ENCODE measurements around the gene PRKCE.

The PRKCE gene

DNA sequence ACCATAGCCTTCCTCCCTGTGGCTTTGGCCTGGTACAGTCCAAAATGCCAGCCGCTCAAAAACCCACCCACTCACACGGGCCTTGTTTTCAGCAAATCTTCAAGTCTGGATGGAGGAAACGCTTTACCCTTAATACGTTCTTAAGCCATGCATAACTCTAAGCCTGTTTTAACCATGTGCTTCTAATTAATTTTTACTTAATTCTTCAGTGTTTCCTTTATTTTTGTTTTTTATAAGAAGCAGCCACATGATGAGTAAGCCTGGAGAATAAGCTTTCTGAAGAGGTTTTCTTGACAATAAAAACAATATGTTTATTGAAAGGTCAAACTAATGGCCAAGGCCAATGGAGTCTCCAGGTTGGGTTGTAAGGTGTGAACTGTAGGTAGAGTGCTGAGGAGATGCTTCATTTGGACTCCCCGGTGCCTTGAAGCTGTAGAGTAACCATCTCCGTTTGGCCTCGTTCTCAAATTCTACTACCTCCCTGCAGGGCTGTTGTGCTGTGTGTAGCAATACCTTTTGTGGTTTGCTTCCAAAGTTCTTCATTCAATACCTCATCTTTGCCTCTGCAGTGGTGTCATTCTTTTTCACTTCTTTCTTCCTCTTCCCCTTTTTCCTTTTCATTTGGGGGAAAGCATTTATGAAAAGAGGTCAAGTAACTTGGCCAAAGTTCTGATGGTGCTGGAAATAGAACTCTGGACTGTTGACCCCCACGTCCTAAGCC lies 113.7 kb downstream of the PRKCE start:
- TF ChIP-seq CTCF (IDR thresholded peaks at IDR 0.05; ENCODE audit: borderline replicate concordance, insufficient read depth, low read depth, low read length) = no peak
- no peak overlapping the region for H3K4me3 ChIP-seq (ENCODE audit: low read depth, low read length)

- TF ChIP-seq CTCF (IDR thresholded peaks at IDR 0.05; ENCODE audit: borderline replicate concordance, insufficient read depth, low read depth, low read length) = no peak
- no peak overlapping the region for H3K4me3 ChIP-seq (ENCODE audit: low read depth, low read length)
Observed at GRCh38 chr2:45765728-45766254, 114.3 kb downstream of the PRKCE start.

- TF ChIP-seq CTCF (IDR thresholded peaks at IDR 0.05; ENCODE audit: borderline replicate concordance, insufficient read depth, low read depth, low read length) = no peak
- H3K4me3 ChIP-seq (ENCODE audit: low read depth, low read length) = no peak overlapping the region
Observed at GRCh38 chr2:45768208-45768607, 116.7 kb downstream of the PRKCE start.

DNA sequence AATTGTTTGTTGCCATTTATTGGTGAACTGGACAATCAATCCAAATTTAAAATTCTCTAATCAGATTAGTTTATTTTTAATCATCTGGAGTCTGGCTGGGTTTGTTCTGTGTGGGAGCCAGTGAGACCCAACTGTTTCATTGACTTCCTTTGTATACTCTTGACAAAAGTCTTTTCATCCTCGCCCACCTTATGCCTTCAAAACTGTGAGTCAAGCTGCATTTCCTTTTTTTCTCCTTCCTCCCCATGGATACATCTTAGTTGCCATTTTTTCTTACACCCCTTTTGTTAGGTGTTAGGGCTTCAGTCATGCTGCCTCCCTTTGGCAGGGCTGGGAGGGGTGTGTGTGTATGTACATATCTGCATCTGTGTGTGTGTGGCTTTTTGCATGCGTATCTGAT lies 117.6 kb downstream of the PRKCE start:
- H3K4me3 ChIP-seq (ENCODE audit: low read depth, low read length) = no peak overlapping the region
- TF ChIP-seq CTCF (IDR thresholded peaks at IDR 0.05; ENCODE audit: borderline replicate concordance, insufficient read depth, low read depth, low read length) = no peak

GRCh38 chr2:45769854-45770576 lies 118.5 kb downstream of the PRKCE start:
- no peak for TF ChIP-seq CTCF (IDR thresholded peaks at IDR 0.05; ENCODE audit: borderline replicate concordance, insufficient read depth, low read depth, low read length)

DNA sequence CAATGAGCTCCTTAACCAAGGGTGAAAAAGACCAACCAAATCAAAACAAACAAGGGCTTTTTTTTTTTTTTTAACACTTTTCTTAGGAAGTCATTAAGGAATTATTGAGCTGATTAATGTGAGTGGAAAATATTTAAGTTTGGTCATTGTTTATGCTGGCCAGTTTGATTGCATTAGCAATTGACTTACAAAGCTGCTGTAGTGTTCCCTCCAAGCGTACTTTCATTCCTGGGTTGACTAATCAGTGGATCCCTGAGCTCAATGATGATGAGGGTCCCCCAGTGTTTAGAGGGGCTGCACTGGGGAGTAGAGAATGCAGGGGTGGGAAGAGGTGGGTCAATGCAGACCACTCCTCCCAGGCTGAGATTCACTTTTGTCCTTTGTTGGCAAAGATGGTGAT lies 119.3 kb downstream of the PRKCE start:
- no peak overlapping the region for H3K4me3 ChIP-seq (ENCODE audit: low read depth, low read length)
- no peak for TF ChIP-seq CTCF (IDR thresholded peaks at IDR 0.05; ENCODE audit: borderline replicate concordance, insufficient read depth, low read depth, low read length)

More at GRCh38 chr2:45769854-45770576, 118.5 kb downstream of the PRKCE start:
- no peak overlapping the region for H3K4me3 ChIP-seq (ENCODE audit: low read depth, low read length)
